Stimulated activated CD4-positive, alpha-beta T cell treated with anti-CD3 and anti-CD28 coated beads, TNF-alpha, amount 100 ng/mL, for 48 hours (primary cell): ENCODE data around the gene ATPAF1.
"Not testable (repeated sequence)": the region's sequence is repeated elsewhere in the genome, so short reads cannot be mapped to it uniquely, and the experiment has no call there.

Experiments
- DNase-seq, 3 donors: peaks; one replicate each; pipeline ENCODE4 v3.0.0-alpha.2; 2020; ENCODE audit warnings: low read depth in 3 of 3

The ATPAF1 gene

DNA sequence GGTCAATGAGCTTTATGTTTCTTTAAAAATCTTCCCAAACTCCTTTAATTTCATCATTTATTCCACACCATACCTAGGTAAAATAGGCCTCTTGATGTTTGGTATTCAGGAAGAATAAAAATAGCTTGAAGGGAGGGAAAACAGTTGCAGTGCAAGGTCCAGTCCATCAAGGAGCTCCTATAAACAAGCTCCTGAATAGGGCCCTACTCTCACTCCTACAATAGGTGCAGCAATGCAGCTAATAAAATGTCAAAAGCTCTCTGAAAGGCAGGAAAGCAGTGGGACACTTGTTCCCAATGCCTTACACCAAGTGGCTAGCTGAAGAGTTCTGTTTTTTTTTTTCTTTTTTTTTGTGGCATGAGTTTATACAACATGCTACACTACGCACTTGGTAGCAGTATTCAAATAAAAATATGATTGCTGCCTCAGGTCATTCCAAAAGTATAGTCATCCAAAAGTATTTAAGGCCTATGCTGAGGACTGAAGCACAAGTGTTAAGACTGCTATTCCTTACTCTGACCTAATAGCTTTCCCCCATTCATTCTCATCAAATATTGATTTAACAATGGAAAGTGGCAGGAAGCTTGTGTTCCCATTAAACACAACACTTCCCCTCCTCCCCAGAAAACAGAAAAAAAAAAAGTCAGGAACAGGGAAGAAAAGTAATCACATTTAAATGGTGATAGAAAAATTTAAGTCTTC is 13.3 kb upstream of the ATPAF1 start:
- no peak for DNase-seq

- DNase-seq, result no peak
Measured at GRCh38 chr1:46679789-46680573, 11.8 kb upstream of the ATPAF1 start.

DNA sequence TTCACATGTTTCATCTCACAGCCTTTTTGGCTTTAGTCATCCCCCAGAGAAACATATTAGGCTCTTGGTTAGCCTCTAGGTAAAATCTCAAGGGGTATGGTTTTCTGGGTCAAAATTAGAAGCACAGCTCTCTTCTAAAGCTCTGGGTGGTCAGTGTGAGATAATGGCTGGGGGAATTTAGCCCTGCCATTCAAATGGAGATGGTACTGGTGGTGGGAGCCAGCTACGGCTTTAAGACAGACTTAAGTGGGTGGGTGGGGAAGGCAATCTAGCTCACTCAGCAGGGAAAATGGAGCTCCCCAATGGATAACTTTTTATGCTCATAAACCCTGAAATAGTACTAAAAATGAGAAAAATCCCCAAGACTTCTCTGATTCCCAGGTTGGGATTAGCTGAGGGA is 9.2 kb upstream of the ATPAF1 start:
- no peak for DNase-seq

- DNase-seq, result no peak
Measured at GRCh38 chr1:46676531-46676930, 8.4 kb upstream of the ATPAF1 start.

- DNase-seq, result no peak
Measured at GRCh38 chr1:46675549-46676314, 7.6 kb upstream of the ATPAF1 start.

- peak in 1 of 3 donors; percentile 24 for DNase-seq
Measured at GRCh38 chr1:46673749-46674182, 5.6 kb upstream of the ATPAF1 start.

- DNase-seq, result no peak
Measured at GRCh38 chr1:46672696-46673095, 4.5 kb upstream of the ATPAF1 start.

DNA sequence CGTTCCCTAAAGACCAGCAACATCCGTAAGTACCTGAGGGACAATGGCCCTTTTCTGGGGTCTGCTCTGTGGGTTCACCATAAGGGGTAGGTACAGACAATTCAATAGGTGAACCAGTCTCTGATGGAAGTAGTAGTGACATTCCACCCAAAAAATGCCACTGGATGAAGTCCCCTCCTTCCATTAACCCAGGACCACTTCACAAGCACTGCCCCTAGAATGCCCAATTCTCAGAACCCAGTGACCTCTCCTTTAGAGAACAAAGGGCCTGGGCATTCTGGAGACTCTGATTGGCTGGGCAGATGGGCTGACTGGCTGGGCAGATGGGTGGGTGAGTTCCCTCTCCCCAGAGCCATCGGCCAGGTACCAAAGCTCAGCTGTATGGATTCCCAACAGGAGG is 3.4 kb upstream of the ATPAF1 start, which contains the start of gene TEX38:
TEX38 (plus strand) TSS at position 301 of the 400 bp plus-strand sequence; CDS start at position 382, 81 bp downstream.
- DNase-seq, result no peak

GRCh38 chr1:46670134-46670533 is 2.0 kb upstream of the ATPAF1 start:
- no peak for DNase-seq

DNA sequence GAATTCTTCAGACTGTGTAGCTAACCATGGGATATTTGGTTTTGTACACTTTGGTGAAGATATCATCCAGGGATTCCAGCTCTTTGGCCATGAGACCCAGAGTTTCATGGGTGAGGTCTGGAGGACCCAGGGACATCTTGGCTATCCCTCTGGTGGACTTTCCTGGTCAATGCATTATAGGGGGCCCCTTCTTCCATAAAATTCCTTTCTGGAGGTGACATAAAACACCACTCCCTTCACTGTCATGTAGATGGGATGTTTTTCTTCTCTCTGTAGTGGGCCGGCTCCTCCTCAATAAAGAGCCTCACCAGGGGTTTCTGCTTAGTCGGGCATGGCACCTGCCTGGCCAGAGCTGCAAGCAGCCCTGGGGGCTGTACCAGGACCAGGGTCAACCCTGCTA is 2.2 kb downstream of the ATPAF1 start:
- DNase-seq, result no peak

DNA sequence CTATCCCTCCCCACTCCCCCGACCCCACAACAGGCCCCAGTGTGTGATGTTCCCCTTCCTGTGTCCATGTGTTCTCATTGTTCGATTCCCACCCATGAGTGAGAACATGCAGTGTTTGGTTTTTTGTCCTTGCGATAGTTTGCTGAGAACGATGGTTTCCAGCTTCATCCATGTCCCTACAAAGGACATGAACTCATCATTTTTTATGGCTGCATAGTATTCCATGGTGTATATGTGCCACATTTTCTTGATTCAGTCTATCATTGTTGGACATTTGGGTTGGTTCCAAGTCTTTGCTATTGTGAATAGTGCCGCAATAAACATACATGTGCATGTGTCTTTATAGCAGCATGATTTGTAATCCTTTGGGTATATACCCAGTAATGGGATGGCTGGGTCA is 5.2 kb downstream of the ATPAF1 start:
- not testable (repeated sequence) for DNase-seq

GRCh38 chr1:46660116-46660515 is 8.0 kb downstream of the ATPAF1 start:
- DNase-seq, result not testable (repeated sequence)

GRCh38 chr1:46659307-46659870 is 8.8 kb downstream of the ATPAF1 start:
- DNase-seq, result no peak

- no peak for DNase-seq
Measured at GRCh38 chr1:46657775-46658174, 10.4 kb downstream of the ATPAF1 start.

DNA sequence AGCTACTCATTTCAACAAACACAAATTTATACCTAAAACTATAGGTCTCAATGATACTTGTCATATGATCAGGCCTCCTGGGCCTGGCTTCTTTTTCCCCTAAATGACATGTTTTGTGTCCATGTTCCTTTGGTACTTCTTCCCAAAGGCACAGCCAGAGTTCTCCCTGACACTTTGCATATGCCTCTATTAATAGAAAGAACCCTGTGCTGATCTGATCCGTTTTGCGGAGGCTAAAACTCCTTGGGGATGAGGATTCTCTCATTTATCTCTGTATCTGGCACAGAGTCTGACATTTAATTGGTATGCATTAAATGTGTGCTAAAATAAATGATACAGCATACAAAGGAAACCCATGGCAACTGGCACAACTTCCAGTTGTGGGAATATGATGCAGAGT is 11.5 kb downstream of the ATPAF1 start:
- DNase-seq, result no peak

- no peak for DNase-seq
Measured at GRCh38 chr1:46655848-46656247, 12.3 kb downstream of the ATPAF1 start.

- DNase-seq, result not testable (repeated sequence)
Measured at GRCh38 chr1:46654698-46655097, 13.5 kb downstream of the ATPAF1 start.

- no peak for DNase-seq
Measured at GRCh38 chr1:46654012-46654411, 14.2 kb downstream of the ATPAF1 start.

- no peak for DNase-seq
Measured at GRCh38 chr1:46653405-46653958, 14.7 kb downstream of the ATPAF1 start.

DNA sequence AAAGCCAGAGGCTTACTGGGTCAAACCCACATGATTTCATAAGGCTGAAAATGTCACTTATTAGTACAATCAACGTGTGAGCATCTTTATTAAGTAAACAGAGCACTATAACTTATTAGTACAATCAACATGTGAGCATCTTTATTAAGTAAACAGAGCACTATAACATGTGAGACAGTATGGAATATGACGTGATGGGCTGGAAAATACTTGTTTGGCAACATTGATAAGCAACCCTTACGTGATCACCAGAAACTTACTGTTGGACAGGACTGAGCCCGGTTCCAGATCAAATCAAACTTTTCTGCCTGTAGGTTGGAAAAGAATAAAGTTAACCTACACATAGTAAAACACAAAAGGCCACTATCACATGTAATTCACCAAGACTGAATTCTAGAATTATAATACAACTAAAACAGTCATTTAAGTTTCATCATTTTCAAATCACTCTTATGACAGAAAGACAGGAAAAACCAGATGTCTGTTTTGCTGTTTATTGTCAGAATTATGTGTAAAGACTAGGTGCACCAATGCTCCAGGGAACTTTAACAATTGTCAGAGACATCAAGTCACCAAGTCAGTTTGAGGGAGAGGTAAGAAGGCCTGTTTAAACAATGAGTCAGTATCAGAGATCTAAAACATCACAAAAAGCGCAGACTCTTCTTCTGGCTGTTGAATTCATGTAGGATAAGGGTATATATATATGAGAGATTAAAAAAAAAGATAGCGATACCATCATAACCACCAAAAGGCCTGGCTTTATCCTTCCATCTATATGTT is 15.7 kb downstream of the ATPAF1 start:
- no peak for DNase-seq

GRCh38 chr1:46651152-46651551 is 17.0 kb downstream of the ATPAF1 start:
- not testable (repeated sequence) for DNase-seq
